Measurements from ENCODE around the gene PCSK4.
"Not testable (repeated sequence)": the region's sequence is repeated elsewhere in the genome, so short reads cannot be mapped to it uniquely, and the experiment has no call there.

The PCSK4 gene

DNA sequence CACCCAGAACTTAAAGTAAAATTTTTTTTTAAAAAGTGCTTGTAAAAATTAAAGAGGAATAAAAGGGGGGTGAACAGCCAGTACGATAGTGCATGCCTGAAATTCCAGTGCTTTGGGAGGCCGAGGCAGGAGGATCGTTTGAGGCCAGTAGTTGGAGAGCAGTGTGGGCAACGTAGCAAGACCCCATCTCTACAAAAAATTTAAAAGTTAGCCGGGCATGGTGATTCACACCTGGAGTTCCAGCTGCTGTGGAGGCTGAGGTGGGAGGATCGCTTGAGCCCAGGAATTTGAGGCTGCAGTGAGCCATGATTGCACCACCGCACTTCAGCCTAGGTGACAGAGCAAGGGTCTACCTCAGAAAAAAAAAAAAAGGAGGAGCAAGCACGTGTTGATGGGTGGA is 14.9 kb upstream of the PCSK4 start:
- no peak for DNase-seq (ENCODE audit: low read depth in 2 of 2)

DNA sequence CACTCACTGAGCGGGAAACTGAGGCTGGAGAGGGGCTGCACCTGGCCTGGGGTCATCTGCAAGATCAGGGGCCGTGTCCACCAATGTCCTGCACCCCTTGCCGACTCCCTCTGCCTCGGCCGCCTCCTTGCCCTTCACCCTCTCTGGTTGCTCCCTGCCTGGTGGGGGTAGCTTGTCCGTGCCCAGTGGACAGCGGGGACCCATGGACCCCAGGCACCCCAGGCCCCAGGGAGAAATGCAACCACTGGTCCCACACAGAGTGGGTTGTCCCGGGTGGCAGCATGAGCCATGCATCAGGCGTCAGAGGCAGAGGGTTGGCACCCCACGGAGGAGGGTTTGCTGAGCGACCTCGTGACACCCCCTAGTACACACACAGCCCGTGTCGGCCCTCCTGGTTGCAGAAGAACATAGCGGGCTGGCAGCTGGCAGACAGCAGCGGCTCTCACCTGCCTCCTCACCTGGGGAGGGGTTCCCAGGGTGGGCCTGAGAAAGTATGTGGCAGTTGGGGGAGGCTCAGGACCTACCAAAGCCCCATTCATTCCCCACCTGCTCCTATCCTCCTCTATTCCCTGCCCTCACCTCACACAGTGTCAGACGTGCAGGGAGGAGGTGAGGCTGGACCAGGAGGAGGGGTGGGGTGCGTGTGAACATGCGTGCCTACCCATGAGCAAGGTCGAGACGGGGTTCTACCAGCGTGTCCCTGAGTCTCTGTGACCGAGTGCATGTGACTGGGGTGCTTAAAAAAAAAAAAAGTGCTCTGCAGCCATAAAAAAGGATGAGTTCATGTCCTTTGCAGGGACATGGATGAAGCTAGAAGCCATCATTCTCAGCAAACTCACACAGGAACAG is 14.0 kb upstream of the PCSK4 start:
- no peak for DNase-seq (ENCODE audit: low read depth in 2 of 2)

DNA sequence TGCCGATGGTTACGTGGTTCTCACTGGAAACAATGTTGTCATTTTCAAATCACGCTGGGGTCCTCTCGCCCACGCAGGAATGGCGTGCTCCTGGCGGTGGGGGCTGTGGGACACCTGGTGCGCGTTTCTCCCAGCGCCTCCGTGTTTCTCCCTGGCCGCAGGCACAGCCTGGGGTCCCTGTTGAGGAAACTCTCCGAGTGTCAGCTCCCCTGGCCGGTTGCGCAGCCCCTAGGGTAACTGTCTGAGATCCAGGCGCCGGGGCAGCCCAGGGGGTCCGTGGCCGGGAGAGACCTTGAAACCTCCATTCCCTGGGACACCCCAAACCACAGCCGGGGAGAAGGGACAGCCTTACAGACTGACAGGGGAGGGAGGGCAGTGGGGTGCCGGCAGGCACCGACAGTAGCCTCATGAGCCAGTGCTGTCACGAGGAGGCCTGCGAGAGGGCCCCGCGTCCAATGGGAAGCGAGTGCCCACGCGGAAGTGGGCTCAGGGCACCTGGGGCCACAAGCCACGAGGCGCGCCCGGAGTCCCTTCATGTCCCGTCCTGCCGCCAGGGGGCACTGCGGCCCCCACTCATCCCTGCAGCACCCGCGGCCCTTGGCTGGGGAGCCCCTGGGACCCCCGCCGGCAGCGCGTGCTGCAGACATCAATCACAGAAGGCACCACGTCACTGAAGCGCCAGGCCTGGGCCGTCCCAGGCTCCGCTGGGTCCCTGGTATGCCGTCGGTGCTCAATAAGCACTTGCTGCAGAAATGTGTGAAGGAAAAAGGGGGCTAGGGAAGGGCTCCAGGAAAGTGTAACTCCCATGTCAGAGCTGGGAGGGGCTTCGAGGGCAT is 13.2 kb upstream of the PCSK4 start:
- peak; percentile 63 to 72 for DNase-seq (ENCODE audit: low read depth in 2 of 2)

- no peak for DNase-seq (ENCODE audit: low read depth in 2 of 2)
Measured at GRCh38 chr19:1502433-1503088, 12.4 kb upstream of the PCSK4 start.

- no peak for DNase-seq (ENCODE audit: low read depth in 2 of 2)
Measured at GRCh38 chr19:1501200-1501595, 11.0 kb upstream of the PCSK4 start.

DNA sequence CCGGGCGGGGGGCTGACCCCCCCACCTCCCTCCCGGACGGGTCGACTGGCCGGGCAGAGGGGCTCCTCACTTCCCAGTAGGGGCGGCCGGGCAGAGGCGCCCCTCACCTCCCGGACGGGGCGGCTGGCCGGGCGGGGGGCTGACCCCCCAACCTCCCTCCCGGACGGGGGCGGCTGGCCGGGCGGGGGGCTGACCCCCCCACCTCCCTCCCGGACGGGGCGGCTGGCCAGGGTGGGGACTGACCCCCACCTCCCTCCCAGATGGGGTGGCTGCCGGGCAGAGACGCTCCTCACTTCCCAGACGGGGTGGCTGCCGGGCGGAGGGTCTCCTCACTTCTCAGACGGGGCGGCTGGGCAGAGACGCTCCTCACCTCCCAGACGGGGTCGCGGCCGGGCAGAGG is 9.1 kb upstream of the PCSK4 start:
- DNase-seq (ENCODE audit: low read depth in 2 of 2) = not testable (repeated sequence)

DNA sequence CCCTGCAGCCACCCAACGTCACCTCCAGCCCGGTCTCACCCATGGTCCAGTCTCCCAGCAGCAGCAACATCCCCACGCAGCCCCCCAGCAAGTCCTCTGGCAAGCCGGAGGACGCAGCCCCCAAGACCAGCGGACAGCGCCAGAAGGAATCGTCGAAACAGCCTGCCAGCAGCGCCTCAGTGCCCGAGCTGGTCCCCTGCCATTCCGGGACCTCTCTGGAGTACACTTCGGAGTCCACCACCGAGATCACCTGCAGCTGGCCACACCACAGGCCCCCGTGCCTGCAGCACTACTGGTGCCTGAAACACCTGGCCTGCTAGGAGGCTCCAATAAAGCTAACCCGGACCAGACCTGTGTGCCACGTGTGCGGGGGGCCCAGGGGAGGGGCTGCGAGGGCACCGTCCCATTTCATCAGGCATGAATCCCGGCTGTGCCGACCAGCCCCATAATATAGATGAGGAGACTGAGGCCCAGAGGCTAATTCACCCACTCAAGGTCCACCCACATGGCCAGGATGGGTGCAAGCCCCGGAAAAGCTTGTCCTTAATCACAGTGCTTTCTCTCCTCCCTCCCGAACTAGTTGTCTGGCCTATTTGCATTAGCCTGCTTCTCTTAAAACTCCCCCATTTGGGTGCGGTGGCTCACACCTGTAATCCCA is 7.6 kb upstream of the PCSK4 start:
- no peak for DNase-seq (ENCODE audit: low read depth in 2 of 2)

- DNase-seq (ENCODE audit: low read depth in 2 of 2) = no peak
Measured at GRCh38 chr19:1496714-1497577, 6.8 kb upstream of the PCSK4 start.

DNA sequence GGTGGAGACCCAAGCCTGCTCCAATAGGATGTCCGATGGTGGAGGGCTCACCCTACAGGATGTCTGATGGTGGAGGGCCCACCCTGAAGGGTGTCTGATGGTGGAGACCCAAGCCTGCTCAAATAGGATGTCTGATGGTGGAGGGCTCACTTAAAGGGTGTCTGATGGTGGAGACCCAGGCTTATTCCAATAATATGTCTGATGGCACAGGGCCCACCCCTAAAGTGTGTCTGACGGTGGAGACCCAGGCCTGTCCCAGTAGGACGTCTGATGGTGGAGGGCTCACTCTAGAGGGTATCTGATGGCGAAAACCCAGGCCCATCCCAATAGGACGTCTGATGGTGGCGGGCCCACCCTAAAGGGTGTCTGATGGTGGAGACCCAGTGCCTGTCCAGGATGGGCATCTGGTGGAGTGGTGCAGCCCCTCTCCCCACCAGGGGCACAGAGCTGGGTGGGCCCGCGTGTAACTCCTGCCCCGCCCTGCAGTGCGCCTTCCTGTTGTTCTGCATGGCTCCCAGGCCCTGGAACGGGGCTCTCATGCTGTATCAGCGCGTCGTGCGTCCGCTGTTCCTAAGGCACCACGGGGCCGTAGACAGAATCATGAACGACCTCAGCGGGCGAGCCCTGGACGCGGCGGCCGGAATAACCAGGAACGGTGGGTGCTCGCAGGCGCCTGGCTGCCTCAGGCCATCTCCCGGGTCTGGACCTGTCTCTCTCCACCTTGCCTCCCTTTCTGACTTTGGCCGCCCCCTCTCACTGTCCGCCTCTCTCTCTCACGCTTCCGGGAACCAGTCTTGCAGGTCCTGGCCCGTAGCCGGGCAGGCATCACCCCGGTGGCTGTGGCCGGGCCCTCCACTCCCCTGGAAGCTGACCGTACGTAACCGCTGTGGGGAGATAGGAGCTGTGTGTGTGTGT is 5.9 kb upstream of the PCSK4 start:
- no peak for DNase-seq (ENCODE audit: low read depth in 2 of 2)

DNA sequence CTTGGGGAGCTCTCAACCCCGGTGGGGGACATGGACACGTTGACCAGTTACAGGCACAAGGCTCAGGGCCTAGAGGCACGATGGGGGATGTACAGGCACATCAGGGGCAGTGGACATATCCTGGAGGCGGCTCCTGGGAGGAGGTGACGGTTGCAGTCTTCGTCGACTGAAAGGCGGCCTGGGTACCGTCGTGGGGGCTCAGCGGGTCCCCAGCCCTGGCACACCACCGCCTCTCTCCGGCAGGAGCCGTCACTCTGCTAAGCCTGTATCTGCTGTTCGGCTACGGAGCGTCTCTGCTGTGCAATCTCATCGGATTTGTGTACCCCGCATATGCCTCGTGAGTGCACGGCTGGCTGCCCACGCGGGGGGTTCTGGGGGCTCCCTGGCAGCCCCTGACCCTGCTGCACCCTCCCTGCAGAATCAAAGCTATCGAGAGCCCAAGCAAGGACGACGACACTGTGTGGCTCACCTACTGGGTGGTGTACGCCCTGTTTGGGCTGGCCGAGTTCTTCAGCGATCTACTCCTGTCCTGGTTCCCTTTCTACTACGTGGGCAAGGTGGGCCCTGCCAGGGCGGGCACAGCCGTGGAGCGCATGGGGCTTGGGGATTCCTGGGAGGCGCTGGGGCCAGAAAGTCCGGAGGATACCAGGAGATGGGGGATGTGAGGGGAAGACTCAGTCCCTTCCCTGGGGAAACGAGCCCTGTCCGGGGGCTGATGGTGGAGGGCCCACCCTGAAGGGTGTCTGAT is 5.1 kb upstream of the PCSK4 start:
- DNase-seq (ENCODE audit: low read depth in 2 of 2) = no peak

GRCh38 chr19:1494115-1494815 is 4.1 kb upstream of the PCSK4 start:
- no peak for DNase-seq (ENCODE audit: low read depth in 2 of 2)

DNA sequence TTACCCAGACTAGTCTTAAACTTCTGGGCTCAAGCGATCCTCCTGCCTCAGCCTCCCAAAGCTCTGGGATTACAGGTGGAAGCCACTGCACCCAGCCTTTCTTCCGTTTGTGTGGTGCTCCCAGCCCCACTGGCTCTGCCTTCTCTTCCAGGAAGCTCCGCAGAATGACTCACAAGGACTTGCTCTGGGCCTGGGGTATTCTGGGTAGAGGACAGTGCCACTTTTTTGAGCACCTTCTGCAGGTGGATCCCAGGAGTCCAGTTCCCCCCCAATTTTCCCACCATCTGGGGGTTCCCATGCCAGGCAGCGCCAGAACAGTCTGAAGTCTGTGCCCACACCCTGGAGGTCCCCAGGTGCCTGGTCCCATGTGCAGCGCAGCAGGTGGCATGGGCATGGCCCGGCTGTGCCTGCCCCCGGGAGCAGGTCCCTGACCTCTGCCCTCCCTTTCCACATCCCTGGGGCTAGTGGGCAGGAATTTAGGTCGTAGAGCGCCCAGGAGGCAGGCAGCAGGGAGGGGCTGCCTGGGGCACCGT is 2.4 kb upstream of the PCSK4 start:
- no peak for DNase-seq (ENCODE audit: low read depth in 2 of 2)

DNA sequence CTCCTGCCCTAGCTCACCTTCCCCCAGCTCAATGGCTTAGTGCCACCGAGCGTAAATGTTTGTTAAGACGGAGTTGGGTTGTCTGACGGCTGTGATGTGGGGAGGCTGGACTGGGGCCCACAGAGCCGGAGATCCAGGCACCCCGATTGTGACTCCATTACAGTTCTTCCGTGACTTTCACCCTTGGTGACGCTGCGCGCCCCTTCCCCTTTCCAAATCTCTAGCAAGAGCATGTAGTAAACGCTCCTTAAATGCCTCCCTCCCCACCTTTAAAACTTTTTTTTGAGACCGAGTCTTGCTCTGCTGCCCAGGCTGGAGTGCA is 1.7 kb upstream of the PCSK4 start:
- no peak for DNase-seq (ENCODE audit: low read depth in 2 of 2)

DNA sequence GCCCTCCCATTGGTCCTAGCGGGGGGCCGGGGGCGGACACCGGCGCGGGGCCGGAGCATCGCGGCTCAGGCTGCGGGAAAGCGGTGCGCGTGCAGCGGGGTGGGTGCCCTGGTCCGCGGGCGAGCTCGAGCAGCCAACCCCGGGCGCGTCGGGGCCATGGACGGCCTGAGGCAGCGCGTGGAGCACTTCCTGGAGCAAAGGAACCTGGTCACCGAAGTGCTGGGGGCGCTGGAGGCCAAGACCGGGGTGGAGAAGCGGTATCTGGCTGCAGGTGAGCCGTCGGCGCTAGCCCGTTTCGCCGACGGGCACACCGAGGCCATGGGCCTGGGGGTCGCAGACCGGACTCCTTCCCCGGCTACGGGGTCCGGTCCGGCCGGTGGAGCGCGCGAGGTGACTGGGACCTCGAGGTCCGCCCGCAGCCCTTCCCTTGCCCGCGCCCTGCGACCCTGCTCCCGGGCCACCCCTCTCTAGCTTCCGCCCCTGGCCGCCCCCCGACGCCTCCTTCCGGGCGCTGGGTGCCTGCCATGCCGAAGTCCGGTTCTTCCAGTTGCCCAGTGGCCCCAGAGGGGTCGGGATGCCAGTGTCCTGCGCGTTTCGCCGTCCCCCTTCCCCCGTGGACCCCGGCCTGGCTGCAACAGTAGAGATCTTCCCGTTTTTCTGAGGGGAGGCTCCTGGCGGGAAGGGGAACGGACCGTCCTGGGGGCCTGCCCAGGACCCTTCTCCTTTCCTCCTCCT is 1.1 kb upstream of the PCSK4 start, which contains the start of gene REEP6:
Gene REEP6, plus strand, starts transcription at position 68 of the 735 bp plus-strand sequence. Its CDS starts 89 bp downstream, at position 157.
- DNase-seq (ENCODE audit: low read depth in 2 of 2) = no peak

GRCh38 chr19:1489463-1490310 is 463 bp downstream of the PCSK4 start:
- DNase-seq (ENCODE audit: low read depth in 2 of 2) = no peak

GRCh38 chr19:1488282-1488601 is 1.9 kb downstream of the PCSK4 start:
- DNase-seq (ENCODE audit: low read depth in 2 of 2) = no peak

All from stimulated activated CD8-positive, alpha-beta memory T cell treated with anti-CD3 and anti-CD28 coated beads, Interleukin-2, amount 100 ng/mL, for 48 hours (primary cell).